Neutrophil (primary cell): ENCODE measurements around the gene GPR153.

Source experiments
- H3K27ac ChIP-seq: fragments of 200-600 bp; sonication (generic); 2 replicates; pipeline ENCODE4 v1.5.1; 2016; ENCODE audit warnings: mild to moderate bottlenecking, moderate library complexity
- H3K27me3 ChIP-seq: fragments of 200-600 bp; sonication (generic); 2 replicates; pipeline ENCODE4 v1.6.0; 2016; ENCODE audit warnings: mild to moderate bottlenecking
- H3K36me3 ChIP-seq: fragments of 200-600 bp; sonication (generic); 2 replicates; pipeline ENCODE4 v1.5.1; 2017
- H3K4me1 ChIP-seq, 2 experiments: fragments of 200-600 bp in 1 of 2; sonication (generic) in 1 of 2; 1 replicate in 1 of 2; 2 replicates in 1 of 2; pipeline versions ENCODE4 v1.5.1 to v1.6.1; 2013 to 2016; ENCODE audit warnings: low read depth in 1 of 2, low read length in 1 of 2, mild to moderate bottlenecking in 1 of 2, moderate library complexity in 1 of 2; ENCODE audit not compliant: control insufficient read depth in 1 of 2, insufficient read depth in 1 of 2
- H3K4me3 ChIP-seq, 2 experiments: fragments of 200-600 bp in 1 of 2; sonication (generic) in 1 of 2; 1 replicate in 1 of 2; 2 replicates in 1 of 2; pipeline ENCODE4 v1.5.1; 2013 to 2016; ENCODE audit warnings: low read depth in 1 of 2, low read length in 1 of 2, mild to moderate bottlenecking in 1 of 2, moderate library complexity in 1 of 2
- H3K9me3 ChIP-seq: fragments of 200-600 bp; sonication (generic); 2 replicates; pipeline ENCODE4 v1.5.1; 2016
- TF ChIP-seq, protein P1 (sequence below): fragments of 200-600 bp; sonication (generic); IDR thresholded peaks from 2 replicates; pipeline ENCODE4 v1.5.1; 2016; ENCODE audit warnings: antibody characterized with exemption

Gene GPR153

DNA sequence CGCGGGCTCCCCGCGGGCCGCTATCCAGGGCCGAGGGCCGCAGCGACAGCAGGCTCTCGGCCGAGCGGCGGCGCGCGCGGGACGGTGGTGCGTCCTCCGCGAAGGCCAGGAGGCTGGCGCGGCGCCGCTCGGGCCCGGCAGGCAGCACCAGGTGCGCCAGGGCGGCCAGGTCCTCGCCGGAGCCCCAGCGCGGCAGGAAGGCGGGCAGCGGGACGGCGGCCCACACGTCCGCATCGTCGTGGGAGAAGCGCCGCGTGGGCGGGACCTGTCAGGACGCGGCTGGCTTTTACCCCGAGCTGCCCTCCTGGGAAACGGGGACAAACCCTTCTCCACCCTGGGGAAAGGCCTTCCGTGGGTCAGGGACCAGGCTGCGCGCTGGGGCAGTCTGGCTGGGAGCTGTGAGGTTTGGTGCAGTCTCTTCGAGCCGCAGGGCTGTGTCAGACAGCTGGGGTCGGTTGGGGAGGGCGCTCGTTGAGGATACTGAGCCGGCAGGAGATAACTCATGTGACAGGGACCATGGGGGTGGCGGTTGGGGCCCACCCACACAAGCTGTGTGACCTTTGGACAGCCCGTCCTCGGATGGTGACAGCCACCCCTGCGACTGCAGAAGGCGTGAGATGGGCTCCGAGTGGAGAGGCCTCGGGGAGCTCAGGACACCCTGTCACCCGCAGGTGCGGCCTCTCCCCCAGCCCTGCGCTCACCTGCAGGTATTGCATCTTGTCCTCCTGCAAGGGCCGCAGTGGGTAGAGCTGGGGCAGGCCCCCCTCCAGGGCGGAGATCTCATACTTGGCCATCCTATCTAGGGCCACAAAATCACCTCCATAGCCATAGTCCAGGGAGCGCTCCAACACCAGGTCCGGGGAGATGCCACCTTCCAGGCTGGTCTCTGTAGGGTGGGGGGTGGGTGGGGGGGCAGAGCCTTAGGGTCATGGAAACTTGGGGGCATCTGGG, 10.9 kb downstream of the GPR153 start:
- H3K4me1 ChIP-seq = peaks cover 0 to 10% of the 10 kb centered on the region in 2 experiments
- peaks cover 84% of the 10 kb centered on the region for H3K27me3 ChIP-seq
- TF ChIP-seq, protein P1, sequence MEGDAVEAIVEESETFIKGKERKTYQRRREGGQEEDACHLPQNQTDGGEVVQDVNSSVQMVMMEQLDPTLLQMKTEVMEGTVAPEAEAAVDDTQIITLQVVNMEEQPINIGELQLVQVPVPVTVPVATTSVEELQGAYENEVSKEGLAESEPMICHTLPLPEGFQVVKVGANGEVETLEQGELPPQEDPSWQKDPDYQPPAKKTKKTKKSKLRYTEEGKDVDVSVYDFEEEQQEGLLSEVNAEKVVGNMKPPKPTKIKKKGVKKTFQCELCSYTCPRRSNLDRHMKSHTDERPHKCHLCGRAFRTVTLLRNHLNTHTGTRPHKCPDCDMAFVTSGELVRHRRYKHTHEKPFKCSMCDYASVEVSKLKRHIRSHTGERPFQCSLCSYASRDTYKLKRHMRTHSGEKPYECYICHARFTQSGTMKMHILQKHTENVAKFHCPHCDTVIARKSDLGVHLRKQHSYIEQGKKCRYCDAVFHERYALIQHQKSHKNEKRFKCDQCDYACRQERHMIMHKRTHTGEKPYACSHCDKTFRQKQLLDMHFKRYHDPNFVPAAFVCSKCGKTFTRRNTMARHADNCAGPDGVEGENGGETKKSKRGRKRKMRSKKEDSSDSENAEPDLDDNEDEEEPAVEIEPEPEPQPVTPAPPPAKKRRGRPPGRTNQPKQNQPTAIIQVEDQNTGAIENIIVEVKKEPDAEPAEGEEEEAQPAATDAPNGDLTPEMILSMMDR = no peak
- no peaks in the 10 kb centered on the region for H3K36me3 ChIP-seq
- H3K4me3 ChIP-seq = no peak overlapping the region
- H3K9me3 ChIP-seq = no peaks in the 10 kb centered on the region
- no peak overlapping the region for H3K27ac ChIP-seq

DNA sequence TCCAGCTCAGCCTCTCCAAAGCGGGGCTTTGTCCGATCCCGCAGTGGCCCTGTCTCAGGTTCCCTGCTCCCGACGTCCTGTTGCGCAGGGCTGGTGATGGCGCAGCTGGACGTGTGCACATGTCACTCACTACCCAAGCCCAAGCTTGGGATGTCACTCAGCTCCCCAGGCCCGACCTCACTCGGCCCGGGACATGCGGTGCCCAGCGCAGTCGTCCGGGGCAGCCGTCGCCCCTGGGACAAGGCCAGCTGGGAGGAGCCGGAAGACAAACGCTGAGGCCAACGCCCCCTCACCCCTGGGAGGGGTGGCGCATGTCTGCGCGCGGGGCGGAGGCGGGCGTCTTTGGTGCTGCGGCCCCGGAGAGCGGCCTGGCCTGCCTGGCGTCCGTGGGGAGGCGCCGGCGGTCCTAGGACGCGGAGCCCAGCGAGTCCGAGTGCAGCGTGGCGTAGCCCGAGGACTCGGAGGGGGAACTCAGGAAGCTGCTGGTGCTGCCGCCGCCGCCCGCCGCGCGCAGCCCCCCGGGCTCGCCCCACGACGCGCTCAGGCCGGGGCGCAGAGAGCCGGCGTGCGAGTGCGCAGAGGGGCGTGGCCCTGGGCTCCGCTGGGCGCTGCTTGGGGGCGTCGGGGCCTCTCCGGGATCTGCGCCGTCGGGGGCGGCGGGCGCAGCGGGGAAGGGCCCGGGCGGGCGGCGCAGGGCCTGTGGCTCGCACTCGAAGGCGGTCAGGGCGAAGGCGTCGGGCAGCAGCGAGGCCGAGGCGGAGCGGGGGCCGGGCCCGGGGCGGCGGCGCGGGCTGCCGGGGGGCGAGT, 11.8 kb downstream of the GPR153 start:
- Histone ChIP-seq H3K36me3 (no peaks in the 10 kb centered on the region), H3K4me1 (peaks cover 0 to 10% of the 10 kb centered on the region in 2 experiments), H3K27me3 (peaks cover 87% of the 10 kb centered on the region), H3K27ac (no peak overlapping the region), H3K9me3 (no peaks in the 10 kb centered on the region), H3K4me3 (no peak overlapping the region)
- TF ChIP-seq, protein P1 = no peak

DNA sequence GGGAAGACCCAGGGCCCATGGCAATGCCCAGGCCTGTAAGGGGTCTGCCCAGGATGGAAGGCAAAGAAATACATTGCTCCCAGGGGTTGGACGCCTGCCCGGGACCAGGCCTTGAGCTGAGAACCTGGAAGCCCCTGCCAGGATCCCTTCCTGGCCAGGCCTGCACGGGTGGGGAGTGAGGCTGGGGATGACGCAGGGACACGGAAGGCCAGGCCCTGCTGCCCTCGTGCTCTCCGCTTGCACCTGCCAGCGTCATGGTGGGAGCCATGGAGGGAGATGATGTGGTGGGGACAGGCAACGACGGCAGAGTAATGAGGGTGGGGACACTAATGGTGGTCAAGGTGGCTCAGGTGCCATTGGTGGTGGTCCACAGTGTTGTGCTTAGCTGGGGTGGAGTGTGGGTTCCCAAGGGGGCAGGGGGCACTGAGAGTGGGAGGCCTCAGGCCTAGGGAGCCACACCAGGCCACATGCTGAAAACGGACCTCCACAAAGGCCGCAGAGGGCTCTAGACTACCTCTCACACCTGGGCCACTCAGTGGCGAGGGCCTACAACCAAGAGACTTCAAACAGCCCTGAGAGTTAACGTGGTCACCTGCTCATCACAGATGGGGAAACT, 12.6 kb downstream of the GPR153 start:
- H3K4me1 ChIP-seq = peaks cover 0 to 10% of the 10 kb centered on the region in 2 experiments
- no peak overlapping the region for H3K4me3 ChIP-seq
- no peak overlapping the region for H3K27ac ChIP-seq
- no peaks in the 10 kb centered on the region for H3K36me3 ChIP-seq
- TF ChIP-seq, protein P1 = no peak
- H3K9me3 ChIP-seq = no peaks in the 10 kb centered on the region
- peaks cover 96% of the 10 kb centered on the region for H3K27me3 ChIP-seq

DNA sequence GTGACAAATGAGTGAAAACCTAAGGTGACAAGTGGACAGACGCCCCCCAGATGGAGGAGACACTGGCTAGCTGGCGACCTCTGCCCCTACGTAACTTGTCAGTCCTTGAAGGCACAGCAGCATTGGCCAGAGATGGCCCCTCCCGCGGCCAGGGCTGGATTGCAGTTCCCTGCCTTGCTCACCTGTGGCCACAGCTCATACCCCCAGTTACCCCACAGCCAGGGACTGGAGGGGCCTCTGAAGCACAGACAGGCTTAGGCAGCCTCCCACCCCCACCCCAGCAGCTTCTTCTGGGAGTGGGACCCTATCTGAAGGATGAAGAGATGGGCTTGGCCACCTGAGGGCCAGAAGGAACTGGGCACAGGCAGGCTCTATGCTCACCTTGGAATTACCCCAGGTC, 13.2 kb downstream of the GPR153 start:
- peaks cover 0 to 10% of the 10 kb centered on the region in 2 experiments for H3K4me1 ChIP-seq
- H3K36me3 ChIP-seq = no peaks in the 10 kb centered on the region
- TF ChIP-seq, protein P1 = no peak
- peaks cover 100% of the 10 kb centered on the region for H3K27me3 ChIP-seq
- H3K27ac ChIP-seq = no peak overlapping the region
- H3K4me3 ChIP-seq = no peak overlapping the region
- no peaks in the 10 kb centered on the region for H3K9me3 ChIP-seq
